Measurements from ENCODE around the gene RTCA. TPM values are rescaled to one million over a fixed set of nuclear protein-coding genes. Genes with fewer than 3 reads are reported as not detected.

RTCA gene
- total RNA-seq = 31.0 and 40.2 TPM in 2 replicates
- 28.5 TPM for total RNA-seq (2013)
- 15.7 and 30.7 TPM in 2 replicates for polyA plus RNA-seq
- 15.7 and 31.6 TPM in 2 replicates for polyA minus RNA-seq

DNA sequence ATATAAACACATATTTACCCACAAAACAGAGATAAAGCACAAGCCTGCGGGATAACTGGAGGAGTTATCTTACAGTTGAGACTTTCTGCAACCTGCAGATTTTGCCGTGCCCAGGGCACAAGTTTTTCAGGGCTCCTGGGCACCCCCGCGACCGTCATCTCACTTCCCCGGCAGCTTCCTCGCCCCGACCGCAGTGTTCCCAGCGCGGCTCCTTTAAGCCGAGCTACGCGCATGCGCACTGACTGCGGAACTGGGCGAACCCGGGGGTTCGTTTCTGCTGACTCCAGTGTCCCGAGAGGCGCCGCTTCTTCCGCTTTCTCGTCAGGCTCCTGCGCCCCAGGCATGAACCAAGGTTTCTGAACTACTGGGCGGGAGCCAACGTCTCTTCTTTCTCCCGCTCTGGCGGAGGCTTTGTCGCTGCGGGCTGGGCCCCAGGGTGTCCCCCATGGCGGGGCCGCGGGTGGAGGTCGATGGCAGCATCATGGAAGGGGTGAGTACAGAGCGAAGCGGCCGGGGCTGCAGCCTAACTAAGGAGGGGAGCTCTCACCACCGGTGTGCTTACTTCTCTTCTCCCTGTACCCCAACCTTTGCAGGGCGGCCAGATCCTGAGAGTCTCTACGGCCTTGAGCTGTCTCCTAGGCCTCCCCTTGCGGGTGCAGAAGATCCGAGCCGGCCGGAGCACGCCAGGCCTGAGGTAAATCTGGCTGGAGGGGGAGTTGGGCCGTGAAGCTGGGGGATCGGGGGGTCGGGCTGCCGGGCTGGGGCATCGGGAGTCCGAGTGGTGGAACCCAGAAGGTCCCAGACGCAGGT, at the start of gene RTCA:
RTCA (plus strand) TSS at position 286 of the 810 bp plus-strand sequence; CDS start at position 446, 160 bp downstream.
- Histone ChIP-seq H3K36me3 (replicated peaks in 1 of 2; ENCODE audit: control extremely low read depth in 1 of 2, control insufficient read depth in 1 of 2, extremely low read depth in 1 of 2, insufficient read depth in 2 of 2, low read length in 1 of 2) (peaks cover 5 to 30% of the 10 kb centered on the region in 2 experiments), H3K4me1 (ENCODE audit: control insufficient read depth in 2 of 2, insufficient read depth in 2 of 2, low read length in 2 of 2) (peaks cover 15 to 21% of the 10 kb centered on the region in 2 donors), H3K4me3 (ENCODE audit: control extremely low read depth in 1 of 5, extremely low read depth in 1 of 5, insufficient read depth in 1 of 5, low read depth in 2 of 5, low read length in 4 of 5) (peak within 1 kb of the TSS; percentile 74 to 98 (median 94)), H3K27me3 (replicated peaks in 1 of 4; ENCODE audit: control extremely low read depth in 1 of 4, control insufficient read depth in 3 of 4, insufficient read depth in 4 of 4, low read length in 3 of 4) (no peaks in the 10 kb centered on the region), H2AFZ (ENCODE audit: insufficient read depth, low read depth, low read length, poor library complexity, severe bottlenecking) (peak within 1 kb of the TSS; percentile 94), H4K20me1 (ENCODE audit: control insufficient read depth, insufficient read depth, low read length, poor library complexity, severe bottlenecking) (peaks cover 8% of the 10 kb centered on the region), H3K9ac (ENCODE audit: low read length) (peak within 1 kb of the TSS; percentile 96), H3K27ac (ENCODE audit: low read length in 2 of 2) (peak within 1 kb of the TSS; percentile 58 to 81), H3K9me3 (ENCODE audit: control extremely low read depth in 1 of 3, control insufficient read depth in 2 of 3, insufficient read depth in 1 of 3, low read length in 2 of 3) (no peaks in the 10 kb centered on the region), H3K79me2 (ENCODE audit: control insufficient read depth, insufficient read depth, low read length) (peaks cover 49% of the 10 kb centered on the region), H3K4me2 (replicated peaks; ENCODE audit: low read depth, low read length, poor library complexity, severe bottlenecking) (peak within 1 kb of the TSS; percentile 92)
- ChIA-PET POLR2A (interaction anchor here (1.2 to 2.0 kb wide), 5 partner anchors 17 to 296 kb away, joined by 3 to 15 read pairs (median 8); partner anchors contain the start of genes DBT, SASS6, SLC35A3 and TRMT13), CTCF (interaction anchor here (0.6 to 2.0 kb wide), 8 partner anchors 16 to 202 kb away, joined by 3 to 8 read pairs (median 4); partner anchors contain the start of genes CDC14A and DBT)
- ATAC-seq (ENCODE audit: low read depth) (peak; percentile 95), DNase-seq (peak; percentile 96)
- H3K27ac Mint-ChIP-seq = peak within 1 kb of the TSS; percentile 98
- H3K9me3 Mint-ChIP-seq (ENCODE audit: insufficient read depth) = no peaks in the 10 kb centered on the region
- H3K4me3 Mint-ChIP-seq = peak within 1 kb of the TSS; percentile 100
- peaks cover 38% of the 10 kb centered on the region for H3K4me1 Mint-ChIP-seq
- H3K27me3 Mint-ChIP-seq = no peaks in the 10 kb centered on the region
- intact Hi-C loops (cut with micrococcal nuclease) = loop anchor here (1.0 to 10.0 kb wide), 6 partner anchors 17 to 629 kb away; partner anchors contain the start of genes CDC14A, DBT, EXTL2 and SLC30A7
- under 1% methylated on average over 51 of the region's 53 CpGs for WGBS (ENCODE audit: insufficient coverage)
- TF ChIP-seq, protein P1, sequence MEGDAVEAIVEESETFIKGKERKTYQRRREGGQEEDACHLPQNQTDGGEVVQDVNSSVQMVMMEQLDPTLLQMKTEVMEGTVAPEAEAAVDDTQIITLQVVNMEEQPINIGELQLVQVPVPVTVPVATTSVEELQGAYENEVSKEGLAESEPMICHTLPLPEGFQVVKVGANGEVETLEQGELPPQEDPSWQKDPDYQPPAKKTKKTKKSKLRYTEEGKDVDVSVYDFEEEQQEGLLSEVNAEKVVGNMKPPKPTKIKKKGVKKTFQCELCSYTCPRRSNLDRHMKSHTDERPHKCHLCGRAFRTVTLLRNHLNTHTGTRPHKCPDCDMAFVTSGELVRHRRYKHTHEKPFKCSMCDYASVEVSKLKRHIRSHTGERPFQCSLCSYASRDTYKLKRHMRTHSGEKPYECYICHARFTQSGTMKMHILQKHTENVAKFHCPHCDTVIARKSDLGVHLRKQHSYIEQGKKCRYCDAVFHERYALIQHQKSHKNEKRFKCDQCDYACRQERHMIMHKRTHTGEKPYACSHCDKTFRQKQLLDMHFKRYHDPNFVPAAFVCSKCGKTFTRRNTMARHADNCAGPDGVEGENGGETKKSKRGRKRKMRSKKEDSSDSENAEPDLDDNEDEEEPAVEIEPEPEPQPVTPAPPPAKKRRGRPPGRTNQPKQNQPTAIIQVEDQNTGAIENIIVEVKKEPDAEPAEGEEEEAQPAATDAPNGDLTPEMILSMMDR (IDR thresholded peaks at IDR 0.05) = no peak
- no peak for TF ChIP-seq EZH2 (IDR thresholded peaks at IDR 0.05; ENCODE audit: borderline replicate concordance, insufficient read depth, low read depth, low read length, poor library complexity, severe bottlenecking)

DNA sequence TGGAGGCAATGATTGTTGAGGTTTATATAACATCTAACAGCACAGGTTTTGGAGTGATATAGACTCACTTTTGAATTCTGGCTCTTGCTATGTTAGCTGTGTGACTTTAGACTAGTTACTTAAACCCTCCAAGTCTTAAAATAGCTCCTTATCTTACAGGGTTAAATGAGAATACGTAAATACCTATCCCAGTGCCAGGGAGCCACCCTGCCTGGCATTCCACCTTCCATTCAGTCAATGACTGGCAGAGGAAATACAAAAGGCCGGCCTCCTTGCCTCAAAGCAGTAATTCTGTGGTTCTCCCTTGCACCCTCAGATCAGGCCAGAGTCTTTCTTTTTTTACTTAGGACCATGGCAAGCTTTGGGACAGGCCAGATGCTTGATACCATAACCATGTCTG, 48.2 kb upstream of the RTCA start:
- ChIA-PET POLR2A (no interaction called here), CTCF (no interaction called here)
- intact Hi-C loops (cut with micrococcal nuclease) = no loop called here
- no peaks in the 10 kb centered on the region for H3K4me1 ChIP-seq (ENCODE audit: control insufficient read depth in 2 of 2, insufficient read depth in 2 of 2, low read length in 2 of 2)
- H3K27me3 Mint-ChIP-seq = no peaks in the 10 kb centered on the region
- H3K79me2 ChIP-seq (ENCODE audit: control insufficient read depth, insufficient read depth, low read length) = no peaks in the 10 kb centered on the region
- H3K36me3 ChIP-seq (replicated peaks in 1 of 2; ENCODE audit: control extremely low read depth in 1 of 2, control insufficient read depth in 1 of 2, extremely low read depth in 1 of 2, insufficient read depth in 2 of 2, low read length in 1 of 2) = peaks cover 0 to 35% of the 10 kb centered on the region in 2 experiments
- ATAC-seq (ENCODE audit: low read depth) = no peak
- no peak overlapping the region for H2AFZ ChIP-seq (ENCODE audit: insufficient read depth, low read depth, low read length, poor library complexity, severe bottlenecking)
- no peak overlapping the region for H3K4me2 ChIP-seq (replicated peaks; ENCODE audit: low read depth, low read length, poor library complexity, severe bottlenecking)
- no peaks in the 10 kb centered on the region for H4K20me1 ChIP-seq (ENCODE audit: control insufficient read depth, insufficient read depth, low read length, poor library complexity, severe bottlenecking)
- no peak overlapping the region for H3K4me3 Mint-ChIP-seq
- WGBS (ENCODE audit: insufficient coverage) = 100% methylated on average over 2 of the region's 2 CpGs
- no peak overlapping the region for H3K27ac Mint-ChIP-seq
- no peaks in the 10 kb centered on the region for H3K9me3 Mint-ChIP-seq (ENCODE audit: insufficient read depth)
- no peak for DNase-seq
- H3K27ac ChIP-seq (ENCODE audit: low read length in 2 of 2) = no peak overlapping the region
- no peak overlapping the region for H3K9ac ChIP-seq (ENCODE audit: low read length)
- no peaks in the 10 kb centered on the region for H3K9me3 ChIP-seq (ENCODE audit: control extremely low read depth in 1 of 3, control insufficient read depth in 2 of 3, insufficient read depth in 1 of 3, low read length in 2 of 3)
- H3K27me3 ChIP-seq (replicated peaks in 1 of 4; ENCODE audit: control extremely low read depth in 1 of 4, control insufficient read depth in 3 of 4, insufficient read depth in 4 of 4, low read length in 3 of 4) = no peaks in the 10 kb centered on the region
- TF ChIP-seq, protein P1 (IDR thresholded peaks at IDR 0.05) = no peak
- TF ChIP-seq EZH2 (IDR thresholded peaks at IDR 0.05; ENCODE audit: borderline replicate concordance, insufficient read depth, low read depth, low read length, poor library complexity, severe bottlenecking) = no peak
- H3K4me1 Mint-ChIP-seq = no peaks in the 10 kb centered on the region
- no peak overlapping the region for H3K4me3 ChIP-seq (ENCODE audit: control extremely low read depth in 1 of 5, extremely low read depth in 1 of 5, insufficient read depth in 1 of 5, low read depth in 2 of 5, low read length in 4 of 5)
